MM.1S (cell line): ENCODE data around the gene SPAG16.

ENCODE experiments used
- DNase-seq: peaks from one replicate; pipeline ENCODE4 v3.0.0-alpha.2; 2015
- H2AFZ ChIP-seq: fragments of 300-600 bp; sonication (generic); 2 replicates; pipeline ENCODE4 v1.6.0; 2016; ENCODE audit warnings: antibody characterized with exemption, low read length
- H3F3A ChIP-seq: fragments of 300-600 bp; sonication (generic); 2 replicates; pipeline ENCODE4 v1.6.1; 2016; ENCODE audit warnings: mild to moderate bottlenecking, antibody characterized with exemption, low read length, moderate library complexity, mixed read lengths; ENCODE audit not compliant: insufficient read depth
- H3K27ac ChIP-seq: fragments of 300-600 bp; sonication (generic); 2 replicates; pipeline ENCODE4 v1.5.1; 2016; ENCODE audit warnings: mild to moderate bottlenecking, low read length
- H3K27me3 ChIP-seq: fragments of 300-600 bp; sonication (generic); replicated peaks from 2 replicates; pipeline ENCODE4 v1.6.0; 2016; ENCODE audit warnings: low read length; ENCODE audit not compliant: insufficient read depth
- H3K36me3 ChIP-seq: fragments of 300-600 bp; sonication (generic); replicated peaks from 2 replicates; pipeline ENCODE4 v1.6.1; 2016; ENCODE audit warnings: mild to moderate bottlenecking, low read length, mixed read lengths; ENCODE audit not compliant: insufficient read depth
- H3K4me1 ChIP-seq: fragments of 300-600 bp; sonication (generic); 2 replicates; pipeline ENCODE4 v1.6.1; 2016; ENCODE audit warnings: low read length, mixed read lengths
- H3K4me2 ChIP-seq: fragments of 300-600 bp; sonication (generic); 2 replicates; pipeline ENCODE4 v1.6.0; 2016; ENCODE audit warnings: low read depth, low read length
- H3K4me3 ChIP-seq: fragments of 300-600 bp; sonication (generic); 2 replicates; pipeline ENCODE4 v1.5.1; 2016; ENCODE audit warnings: low read length, mixed read lengths
- H3K79me2 ChIP-seq: fragments of 300-600 bp; sonication (generic); 2 replicates; pipeline ENCODE4 v1.6.1; 2016; ENCODE audit warnings: mixed run types, low read length, mixed read lengths
- H3K9ac ChIP-seq: fragments of 300-600 bp; sonication (generic); 2 replicates; pipeline ENCODE4 v1.6.1; 2016; ENCODE audit warnings: low read length, mixed read lengths
- H3K9me2 ChIP-seq: fragments of 300-600 bp; sonication (generic); replicated peaks from 2 replicates; pipeline ENCODE4 v1.6.1; 2016; ENCODE audit warnings: mild to moderate bottlenecking, low read length, mixed read lengths; ENCODE audit not compliant: insufficient read depth
- H3K9me3 ChIP-seq: fragments of 300-600 bp; sonication (generic); replicated peaks from 2 replicates; pipeline ENCODE4 v1.6.1; 2016; ENCODE audit warnings: mild to moderate bottlenecking, low read length, mixed read lengths; ENCODE audit not compliant: insufficient read depth
- H4K20me1 ChIP-seq: fragments of 300-600 bp; sonication (generic); 2 replicates; pipeline ENCODE4 v1.6.1; 2016; ENCODE audit warnings: mild to moderate bottlenecking, low read length, moderate library complexity, mixed read lengths; ENCODE audit not compliant: insufficient read depth
- EZH2 ChIP-seq: fragments of 300-600 bp; sonication (generic); optimal IDR thresholded peaks from 2 replicates; pipeline ENCODE3; 2017; ENCODE audit warnings: low read depth, mild to moderate bottlenecking, antibody characterized with exemption, low read length, mixed read lengths
- EZH2phosphoT487 ChIP-seq: fragments of 300-600 bp; sonication (generic); IDR thresholded peaks from 2 replicates; pipeline ENCODE4 v1.6.1; 2018; ENCODE audit warnings: antibody characterized with exemption, low read length
- TF ChIP-seq, protein P1 (sequence below): fragments of 300-600 bp; sonication (generic); IDR thresholded peaks from 2 replicates; pipeline ENCODE4 v1.5.1; 2016; ENCODE audit warnings: antibody characterized with exemption, low read length, mixed read lengths

Gene SPAG16

DNA sequence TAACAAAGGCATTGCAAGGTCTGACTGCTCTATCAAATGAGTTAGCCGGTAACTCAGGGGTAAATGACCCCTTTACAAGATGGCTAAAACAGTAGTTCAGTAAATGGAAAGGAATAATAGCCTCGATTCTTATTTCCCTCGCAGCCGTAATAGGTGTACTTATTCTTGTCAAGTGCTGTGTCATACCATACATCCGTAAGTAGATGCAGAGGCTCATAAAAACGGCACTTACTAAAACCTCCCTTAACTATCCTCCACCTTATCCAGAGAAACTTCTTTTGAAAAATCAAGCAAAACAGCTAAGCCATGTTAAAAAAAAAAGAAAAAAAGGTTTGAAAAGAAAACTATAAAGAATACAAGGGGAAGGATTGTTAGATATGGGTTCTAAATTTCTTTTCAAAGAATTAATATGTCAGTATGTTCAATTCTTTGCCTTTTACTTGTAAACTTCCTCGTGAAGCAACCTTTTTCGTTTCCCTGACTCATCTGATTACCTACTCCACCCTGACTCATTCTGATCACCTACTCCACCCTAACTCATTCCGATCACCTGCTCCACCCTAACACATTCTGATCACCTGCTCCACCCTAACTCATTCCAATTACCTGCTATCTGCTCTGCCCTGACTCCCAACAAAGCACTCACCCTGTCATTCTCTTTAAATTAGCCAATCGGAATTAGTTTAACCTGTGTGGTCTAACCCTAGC, 127.5 kb downstream of the SPAG16 start:
- no peak for DNase-seq
- Histone ChIP-seq H3K9me2 (no peaks in the 10 kb centered on the region), H3K36me3 (no peaks in the 10 kb centered on the region), H3K27me3 (no peaks in the 10 kb centered on the region), H4K20me1 (no peaks in the 10 kb centered on the region), H3K27ac (no peak overlapping the region), H3K9me3 (no peaks in the 10 kb centered on the region), H3K4me1 (no peaks in the 10 kb centered on the region), H3K9ac (no peak overlapping the region), H3K4me2 (no peak overlapping the region), H2AFZ (no peak overlapping the region), H3K4me3 (no peak overlapping the region), H3F3A (no peaks in the 10 kb centered on the region), H3K79me2 (no peaks in the 10 kb centered on the region)
- TF ChIP-seq EZH2, result no peak
- TF ChIP-seq, protein P1, sequence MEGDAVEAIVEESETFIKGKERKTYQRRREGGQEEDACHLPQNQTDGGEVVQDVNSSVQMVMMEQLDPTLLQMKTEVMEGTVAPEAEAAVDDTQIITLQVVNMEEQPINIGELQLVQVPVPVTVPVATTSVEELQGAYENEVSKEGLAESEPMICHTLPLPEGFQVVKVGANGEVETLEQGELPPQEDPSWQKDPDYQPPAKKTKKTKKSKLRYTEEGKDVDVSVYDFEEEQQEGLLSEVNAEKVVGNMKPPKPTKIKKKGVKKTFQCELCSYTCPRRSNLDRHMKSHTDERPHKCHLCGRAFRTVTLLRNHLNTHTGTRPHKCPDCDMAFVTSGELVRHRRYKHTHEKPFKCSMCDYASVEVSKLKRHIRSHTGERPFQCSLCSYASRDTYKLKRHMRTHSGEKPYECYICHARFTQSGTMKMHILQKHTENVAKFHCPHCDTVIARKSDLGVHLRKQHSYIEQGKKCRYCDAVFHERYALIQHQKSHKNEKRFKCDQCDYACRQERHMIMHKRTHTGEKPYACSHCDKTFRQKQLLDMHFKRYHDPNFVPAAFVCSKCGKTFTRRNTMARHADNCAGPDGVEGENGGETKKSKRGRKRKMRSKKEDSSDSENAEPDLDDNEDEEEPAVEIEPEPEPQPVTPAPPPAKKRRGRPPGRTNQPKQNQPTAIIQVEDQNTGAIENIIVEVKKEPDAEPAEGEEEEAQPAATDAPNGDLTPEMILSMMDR, result no peak
- no peak for TF ChIP-seq EZH2phosphoT487

DNA sequence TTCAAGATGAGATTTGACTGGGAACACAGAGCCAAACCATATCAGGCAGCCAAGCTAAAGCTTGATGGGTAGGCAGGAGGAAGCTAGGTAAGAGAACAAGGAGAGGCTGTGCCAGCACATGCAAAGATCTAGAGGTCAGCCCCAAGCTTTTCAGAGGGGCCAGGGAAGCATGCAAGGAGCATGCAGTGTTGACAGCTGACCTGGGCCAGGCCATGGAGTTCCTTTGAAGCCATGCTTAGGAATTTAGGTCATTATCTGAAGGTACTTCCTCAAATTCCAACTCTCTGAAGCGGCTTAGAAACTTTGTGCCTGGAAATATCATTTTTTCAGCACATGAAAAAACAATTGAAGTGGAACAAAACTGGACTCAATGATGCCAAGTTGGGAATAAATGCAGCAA, 130.8 kb downstream of the SPAG16 start:
- no peaks in the 10 kb centered on the region for H3K9me2 ChIP-seq
- no peaks in the 10 kb centered on the region for H3K9me3 ChIP-seq
- DNase-seq, result no peak
- H3K4me1 ChIP-seq, result no peaks in the 10 kb centered on the region
- no peaks in the 10 kb centered on the region for H3K27me3 ChIP-seq
- H3K79me2 ChIP-seq, result no peaks in the 10 kb centered on the region
- no peak overlapping the region for H3K27ac ChIP-seq
- H3F3A ChIP-seq, result no peaks in the 10 kb centered on the region
- H3K4me2 ChIP-seq, result no peak overlapping the region
- H4K20me1 ChIP-seq, result no peaks in the 10 kb centered on the region
- no peaks in the 10 kb centered on the region for H3K36me3 ChIP-seq
- H3K4me3 ChIP-seq, result no peak overlapping the region
- no peak overlapping the region for H2AFZ ChIP-seq
- TF ChIP-seq EZH2 (no peak), EZH2phosphoT487 (no peak)
- TF ChIP-seq, protein P1, result no peak
- no peak overlapping the region for H3K9ac ChIP-seq

DNA sequence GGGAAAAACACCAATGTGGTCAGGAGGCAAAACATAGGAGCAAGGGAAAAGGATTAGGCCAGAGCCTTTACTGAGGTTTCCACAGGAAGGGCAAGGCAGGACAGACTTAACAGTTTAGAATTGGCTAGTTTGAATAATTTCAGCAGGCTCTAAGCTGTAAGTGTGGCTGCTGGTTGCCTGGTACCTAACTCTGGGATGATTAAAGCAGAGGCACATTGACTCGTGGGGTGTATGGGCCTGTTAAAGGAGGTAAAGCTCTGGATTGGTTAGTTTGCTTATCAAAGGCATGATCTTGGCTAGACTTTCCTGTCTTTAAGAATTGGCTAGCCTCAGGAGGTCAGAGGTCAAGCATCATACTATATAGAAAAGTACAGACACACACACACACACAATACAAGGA, 132.6 kb downstream of the SPAG16 start:
- Histone ChIP-seq H3K9me2 (no peaks in the 10 kb centered on the region), H3K27ac (no peak overlapping the region), H2AFZ (no peak overlapping the region), H3F3A (no peaks in the 10 kb centered on the region), H3K36me3 (no peaks in the 10 kb centered on the region), H3K4me2 (no peak overlapping the region), H3K4me3 (no peak overlapping the region), H3K27me3 (no peaks in the 10 kb centered on the region), H3K9ac (no peak overlapping the region), H3K9me3 (no peaks in the 10 kb centered on the region), H3K79me2 (no peaks in the 10 kb centered on the region), H4K20me1 (no peaks in the 10 kb centered on the region), H3K4me1 (no peaks in the 10 kb centered on the region)
- DNase-seq, result no peak
- TF ChIP-seq EZH2 (no peak), EZH2phosphoT487 (no peak)
- TF ChIP-seq, protein P1, result no peak
